Measurements from ENCODE around the gene NR2F2. TPM values are rescaled to one million over a fixed set of nuclear protein-coding genes. Genes with fewer than 3 reads are reported as not detected.
A peak's percentile ranks its signal among the peaks of the same experiment; 100 is the strongest.

The NR2F2 gene
- total RNA-seq, 1 donor from 2014 or later: 40.3 TPM

DNA sequence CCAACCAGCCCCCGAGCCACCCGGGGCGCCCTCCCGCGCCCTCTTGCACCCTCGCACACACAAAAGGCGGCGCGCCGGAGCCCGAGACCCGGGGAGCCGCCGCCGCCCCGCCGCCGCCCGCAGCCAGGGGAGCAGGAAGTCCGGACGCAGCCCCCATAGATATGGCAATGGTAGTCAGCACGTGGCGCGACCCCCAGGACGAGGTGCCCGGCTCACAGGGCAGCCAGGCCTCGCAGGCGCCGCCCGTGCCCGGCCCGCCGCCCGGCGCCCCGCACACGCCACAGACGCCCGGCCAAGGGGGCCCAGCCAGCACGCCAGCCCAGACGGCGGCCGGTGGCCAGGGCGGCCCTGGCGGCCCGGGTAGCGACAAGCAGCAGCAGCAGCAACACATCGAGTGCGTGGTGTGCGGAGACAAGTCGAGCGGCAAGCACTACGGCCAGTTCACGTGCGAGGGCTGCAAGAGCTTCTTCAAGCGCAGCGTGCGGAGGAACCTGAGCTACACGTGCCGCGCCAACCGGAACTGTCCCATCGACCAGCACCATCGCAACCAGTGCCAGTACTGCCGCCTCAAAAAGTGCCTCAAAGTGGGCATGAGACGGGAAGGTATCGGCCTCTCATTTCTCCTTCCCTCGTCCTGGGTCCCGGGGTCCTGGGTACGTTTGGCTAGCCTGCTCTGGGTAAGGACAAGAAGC lies 1.6 kb downstream of the NR2F2 start:
- peaks cover 42% of the 10 kb centered on the region for H3K4me1 Mint-ChIP-seq (ENCODE audit: low read depth)
- H3K9me3 Mint-ChIP-seq (ENCODE audit: low read depth): no peaks in the 10 kb centered on the region
- H3K27ac Mint-ChIP-seq: peak overlapping the region; percentile 98
- no peak for DNase-seq (ENCODE audit: low spot score, unreplicated experiment)
- peaks cover 16% of the 10 kb centered on the region for H3K27me3 Mint-ChIP-seq
- H3K36me3 Mint-ChIP-seq (ENCODE audit: insufficient read depth): peaks cover 19% of the 10 kb centered on the region
- TF ChIP-seq, protein P1, sequence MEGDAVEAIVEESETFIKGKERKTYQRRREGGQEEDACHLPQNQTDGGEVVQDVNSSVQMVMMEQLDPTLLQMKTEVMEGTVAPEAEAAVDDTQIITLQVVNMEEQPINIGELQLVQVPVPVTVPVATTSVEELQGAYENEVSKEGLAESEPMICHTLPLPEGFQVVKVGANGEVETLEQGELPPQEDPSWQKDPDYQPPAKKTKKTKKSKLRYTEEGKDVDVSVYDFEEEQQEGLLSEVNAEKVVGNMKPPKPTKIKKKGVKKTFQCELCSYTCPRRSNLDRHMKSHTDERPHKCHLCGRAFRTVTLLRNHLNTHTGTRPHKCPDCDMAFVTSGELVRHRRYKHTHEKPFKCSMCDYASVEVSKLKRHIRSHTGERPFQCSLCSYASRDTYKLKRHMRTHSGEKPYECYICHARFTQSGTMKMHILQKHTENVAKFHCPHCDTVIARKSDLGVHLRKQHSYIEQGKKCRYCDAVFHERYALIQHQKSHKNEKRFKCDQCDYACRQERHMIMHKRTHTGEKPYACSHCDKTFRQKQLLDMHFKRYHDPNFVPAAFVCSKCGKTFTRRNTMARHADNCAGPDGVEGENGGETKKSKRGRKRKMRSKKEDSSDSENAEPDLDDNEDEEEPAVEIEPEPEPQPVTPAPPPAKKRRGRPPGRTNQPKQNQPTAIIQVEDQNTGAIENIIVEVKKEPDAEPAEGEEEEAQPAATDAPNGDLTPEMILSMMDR (IDR thresholded peaks at IDR 0.05; ENCODE audit: unreplicated experiment): peak; percentile 16
- H3K4me3 Mint-ChIP-seq (ENCODE audit: low read depth): peak overlapping the region; percentile 89

DNA sequence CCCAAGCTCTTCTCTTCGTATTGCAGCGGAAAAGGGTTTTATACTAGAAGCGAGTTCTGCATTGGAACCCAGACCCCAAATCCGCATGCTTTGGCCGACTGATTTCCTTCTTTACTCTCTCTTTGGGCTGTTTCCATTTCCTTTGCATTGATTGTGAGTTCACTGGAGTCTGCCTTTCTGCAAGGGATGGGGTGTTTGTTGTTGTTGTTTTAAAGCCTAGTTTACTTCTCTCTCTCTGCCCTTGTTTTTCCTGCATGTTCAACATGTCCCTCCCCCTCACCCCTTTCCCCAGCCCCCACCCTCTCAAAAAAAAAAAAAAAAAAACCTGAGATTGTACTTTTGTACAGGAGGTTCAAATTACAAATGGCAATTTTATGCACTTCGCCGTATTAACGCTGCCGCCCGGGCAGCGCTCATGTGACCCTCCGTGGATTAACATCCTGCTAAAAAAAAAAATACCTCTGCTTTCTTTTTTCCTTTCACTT lies 2.2 kb downstream of the NR2F2 start:
- Mint-ChIP-seq H3K27ac (peak overlapping the region; percentile 98), H3K4me1 (ENCODE audit: low read depth) (peaks cover 45% of the 10 kb centered on the region), H3K27me3 (peaks cover 16% of the 10 kb centered on the region), H3K36me3 (ENCODE audit: insufficient read depth) (peaks cover 24% of the 10 kb centered on the region), H3K4me3 (ENCODE audit: low read depth) (peak overlapping the region; percentile 89), H3K9me3 (ENCODE audit: low read depth) (no peaks in the 10 kb centered on the region)
- TF ChIP-seq, protein P1 (IDR thresholded peaks at IDR 0.05; ENCODE audit: unreplicated experiment): no peak
- no peak for DNase-seq (ENCODE audit: low spot score, unreplicated experiment)

DNA sequence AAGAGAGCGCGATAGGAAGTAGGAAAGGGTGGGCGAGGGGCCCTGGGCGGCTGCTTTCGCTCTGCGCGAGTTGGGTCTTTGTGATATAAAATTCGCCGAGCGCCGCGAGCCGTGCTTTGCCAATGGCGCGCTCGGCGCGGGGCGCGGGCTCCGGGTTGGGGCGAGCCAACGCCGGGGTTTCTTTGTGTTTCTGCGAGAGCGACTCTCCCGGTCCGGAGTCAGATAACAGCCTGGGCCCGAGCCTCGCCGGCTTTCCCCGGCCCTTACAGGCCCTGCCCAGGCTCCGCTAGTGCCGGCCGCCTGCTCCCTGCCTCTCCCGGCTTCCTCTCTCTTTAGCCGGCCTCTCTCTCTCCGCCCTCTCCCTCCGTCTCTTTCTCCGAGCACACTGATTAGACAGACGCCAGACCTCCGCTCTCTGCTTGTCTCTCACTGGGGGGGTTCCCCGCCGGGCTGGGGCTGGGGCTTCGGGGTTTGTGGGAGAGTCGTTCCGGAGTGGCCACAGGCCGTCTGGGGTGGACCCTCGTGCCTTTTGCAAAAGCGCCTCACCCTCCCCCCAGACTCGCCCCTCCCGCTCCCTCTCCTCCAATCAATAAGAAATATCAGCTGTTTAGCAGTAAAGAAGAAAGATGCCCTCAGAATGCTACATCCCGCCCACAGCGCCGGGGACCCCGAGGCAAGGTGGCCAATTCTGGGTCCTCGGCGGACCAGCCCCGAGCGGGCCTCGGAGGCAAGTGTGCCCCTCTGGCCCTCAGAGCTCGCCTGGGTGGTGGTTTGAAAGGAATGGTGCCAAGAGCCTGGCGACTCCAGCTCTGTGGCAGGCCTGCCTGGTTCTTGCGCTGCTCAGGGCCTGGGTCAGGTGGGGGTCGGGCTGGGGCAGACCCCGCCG lies 2.9 kb downstream of the NR2F2 start:
- peaks cover 27% of the 10 kb centered on the region for H3K36me3 Mint-ChIP-seq (ENCODE audit: insufficient read depth)
- DNase-seq (ENCODE audit: low spot score, unreplicated experiment): no peak
- peak overlapping the region; percentile 89 for H3K4me3 Mint-ChIP-seq (ENCODE audit: low read depth)
- TF ChIP-seq, protein P1 (IDR thresholded peaks at IDR 0.05; ENCODE audit: unreplicated experiment): no peak
- peak overlapping the region; percentile 98 for H3K27ac Mint-ChIP-seq
- peaks cover 12% of the 10 kb centered on the region for H3K27me3 Mint-ChIP-seq
- H3K4me1 Mint-ChIP-seq (ENCODE audit: low read depth): peaks cover 48% of the 10 kb centered on the region
- H3K9me3 Mint-ChIP-seq (ENCODE audit: low read depth): no peaks in the 10 kb centered on the region

DNA sequence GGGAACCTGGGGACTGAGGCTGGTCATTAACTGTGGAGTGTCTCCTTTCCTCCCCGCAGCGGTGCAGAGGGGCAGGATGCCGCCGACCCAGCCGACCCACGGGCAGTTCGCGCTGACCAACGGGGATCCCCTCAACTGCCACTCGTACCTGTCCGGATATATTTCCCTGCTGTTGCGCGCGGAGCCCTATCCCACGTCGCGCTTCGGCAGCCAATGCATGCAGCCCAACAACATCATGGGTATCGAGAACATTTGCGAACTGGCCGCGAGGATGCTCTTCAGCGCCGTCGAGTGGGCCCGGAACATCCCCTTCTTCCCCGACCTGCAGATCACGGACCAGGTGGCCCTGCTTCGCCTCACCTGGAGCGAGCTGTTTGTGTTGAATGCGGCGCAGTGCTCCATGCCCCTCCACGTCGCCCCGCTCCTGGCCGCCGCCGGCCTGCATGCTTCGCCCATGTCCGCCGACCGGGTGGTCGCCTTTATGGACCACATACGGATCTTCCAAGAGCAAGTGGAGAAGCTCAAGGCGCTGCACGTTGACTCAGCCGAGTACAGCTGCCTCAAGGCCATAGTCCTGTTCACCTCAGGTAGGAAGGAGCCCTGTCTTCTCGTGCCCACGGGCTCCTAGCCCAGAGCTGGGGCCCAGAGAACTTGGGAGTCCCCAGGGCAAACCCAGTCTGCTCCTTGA lies 3.7 kb downstream of the NR2F2 start:
- Mint-ChIP-seq H3K27me3 (peaks cover 4% of the 10 kb centered on the region), H3K36me3 (ENCODE audit: insufficient read depth) (peaks cover 27% of the 10 kb centered on the region), H3K27ac (peak overlapping the region; percentile 98), H3K4me1 (ENCODE audit: low read depth) (peaks cover 53% of the 10 kb centered on the region), H3K9me3 (ENCODE audit: low read depth) (no peaks in the 10 kb centered on the region), H3K4me3 (ENCODE audit: low read depth) (peak overlapping the region; percentile 89)
- no peak for DNase-seq (ENCODE audit: low spot score, unreplicated experiment)
- TF ChIP-seq, protein P1 (IDR thresholded peaks at IDR 0.05; ENCODE audit: unreplicated experiment): no peak

Data from progenitor cell of endocrine pancreas (in vitro differentiated cells).